Stimulated activated CD4-positive, alpha-beta T cell treated with anti-CD3 and anti-CD28 coated beads, Interleukin-4, amount 100 ng/mL, for 48 hours (primary cell): ENCODE results near the gene TM9SF4.

Source experiments
- DNase-seq, 2 donors: peaks; one replicate each; pipeline ENCODE4 v3.0.0-alpha.2; 2020; ENCODE audit warnings: low read depth in 2 of 2

Gene TM9SF4

GRCh38 chr20:32205843-32206759 lies 96.6 kb downstream of the TM9SF4 start:
- DNase-seq: no peak

- no peak for DNase-seq
Observed at GRCh38 chr20:32206760-32207625, 97.5 kb downstream of the TM9SF4 start.

- peak; percentile 86 to 88 for DNase-seq
Observed at GRCh38 chr20:32207626-32208498, 98.3 kb downstream of the TM9SF4 start, which contains the start of the genes PLAGL2 and POFUT1. Gene PLAGL2 (minus strand): TSS chr20:32207743. CDS start chr20:32202178, 5,565 bp downstream. Gene POFUT1 (plus strand): TSS chr20:32207880. CDS start chr20:32207942, 62 bp downstream.

DNA sequence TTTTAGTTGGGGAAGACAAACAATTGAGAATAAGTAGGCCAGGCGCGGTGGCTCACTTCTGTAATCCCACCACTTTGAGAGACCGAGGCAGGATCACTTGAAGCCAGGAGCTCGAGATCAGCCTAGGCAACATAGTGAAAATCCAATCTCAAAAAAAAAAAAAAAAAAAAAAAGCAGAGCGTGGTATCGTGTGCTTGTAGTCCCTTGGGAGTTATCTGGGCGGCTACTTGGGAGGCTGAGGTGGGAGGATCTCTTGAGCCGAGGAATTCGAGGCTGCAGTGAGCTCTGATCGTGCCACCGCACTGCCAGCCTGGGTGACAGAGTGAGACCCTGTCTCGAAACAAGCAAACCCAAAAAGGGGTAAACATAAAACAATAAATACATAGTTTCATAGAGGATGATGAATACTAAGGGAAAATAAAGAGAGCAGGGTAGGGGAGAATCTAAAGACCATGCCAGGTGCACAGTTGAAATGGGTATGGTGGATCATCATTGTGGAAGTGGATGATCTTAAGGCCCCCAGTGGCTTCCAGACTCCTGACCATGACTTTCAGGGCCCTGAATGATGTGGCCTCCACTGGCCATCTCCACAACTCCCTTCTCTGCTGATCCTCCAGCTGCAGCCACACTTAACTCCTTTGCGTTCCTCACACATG lies 99.1 kb downstream of the TM9SF4 start:
- DNase-seq: no peak

- DNase-seq: no peak
Observed at GRCh38 chr20:32209850-32210605, 100.5 kb downstream of the TM9SF4 start.

DNA sequence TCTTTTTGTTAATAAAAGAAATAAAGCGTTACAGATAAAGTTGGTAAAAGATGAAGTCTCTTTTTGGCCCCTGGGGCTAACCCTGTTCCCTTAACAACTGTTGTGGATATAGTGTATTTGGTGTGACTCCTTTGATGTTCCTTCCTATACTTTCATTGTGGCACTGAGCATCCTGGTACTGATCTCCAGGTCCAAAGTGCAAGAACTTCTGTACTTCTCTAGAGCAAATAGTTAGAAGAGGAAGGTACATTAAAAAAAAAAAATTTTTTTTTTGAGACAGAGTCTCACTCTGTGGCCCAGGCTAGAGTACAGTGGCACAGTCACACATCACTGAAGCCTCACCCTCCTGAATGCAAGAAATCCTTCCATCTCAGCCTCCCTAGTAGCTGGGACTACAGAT lies 104.4 kb downstream of the TM9SF4 start:
- DNase-seq: no peak

GRCh38 chr20:32215147-32215546 lies 105.6 kb downstream of the TM9SF4 start:
- no peak for DNase-seq

DNA sequence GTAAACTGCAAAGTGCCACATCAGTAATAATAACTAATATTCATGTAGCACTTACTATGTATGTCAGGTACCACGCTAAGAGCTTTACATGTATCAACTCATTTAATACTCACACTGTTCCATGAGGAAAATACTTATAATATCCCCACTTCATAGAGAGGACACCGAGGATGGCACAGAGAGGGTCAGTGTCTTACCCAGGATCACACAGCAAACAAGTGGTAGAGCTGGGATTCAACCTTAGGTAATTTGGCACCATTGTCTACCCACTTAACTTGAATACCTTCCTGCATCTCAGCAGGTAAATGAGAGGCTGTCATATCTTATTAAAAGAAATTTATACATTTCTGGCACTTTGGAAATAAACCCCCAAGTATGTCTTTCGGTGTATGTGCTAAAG lies 106.2 kb downstream of the TM9SF4 start:
- no peak for DNase-seq

GRCh38 chr20:32216179-32217142 lies 106.9 kb downstream of the TM9SF4 start:
- DNase-seq: no peak
